HG02981 (cell line): ENCODE results near the gene SLC32A1.

ENCODE experiments used
- ATAC-seq: cut with Tn5 transposase; IDR thresholded peaks from one replicate; pipeline ENCODE4 v1.9.1; 2021; ENCODE audit warnings: mild to moderate bottlenecking, moderate library complexity; ENCODE audit not compliant: unreplicated experiment

The SLC32A1 gene, protein sequence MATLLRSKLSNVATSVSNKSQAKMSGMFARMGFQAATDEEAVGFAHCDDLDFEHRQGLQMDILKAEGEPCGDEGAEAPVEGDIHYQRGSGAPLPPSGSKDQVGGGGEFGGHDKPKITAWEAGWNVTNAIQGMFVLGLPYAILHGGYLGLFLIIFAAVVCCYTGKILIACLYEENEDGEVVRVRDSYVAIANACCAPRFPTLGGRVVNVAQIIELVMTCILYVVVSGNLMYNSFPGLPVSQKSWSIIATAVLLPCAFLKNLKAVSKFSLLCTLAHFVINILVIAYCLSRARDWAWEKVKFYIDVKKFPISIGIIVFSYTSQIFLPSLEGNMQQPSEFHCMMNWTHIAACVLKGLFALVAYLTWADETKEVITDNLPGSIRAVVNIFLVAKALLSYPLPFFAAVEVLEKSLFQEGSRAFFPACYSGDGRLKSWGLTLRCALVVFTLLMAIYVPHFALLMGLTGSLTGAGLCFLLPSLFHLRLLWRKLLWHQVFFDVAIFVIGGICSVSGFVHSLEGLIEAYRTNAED

GRCh38 chr20:38723848-38724625 is at the start of gene SLC32A1:
Gene SLC32A1 (plus strand): TSS chr20:38724486. CDS start chr20:38724725, 239 bp downstream.
- no peak for ATAC-seq

GRCh38 chr20:38674765-38675133 is 49.5 kb upstream of the SLC32A1 start:
- no peak for ATAC-seq

DNA sequence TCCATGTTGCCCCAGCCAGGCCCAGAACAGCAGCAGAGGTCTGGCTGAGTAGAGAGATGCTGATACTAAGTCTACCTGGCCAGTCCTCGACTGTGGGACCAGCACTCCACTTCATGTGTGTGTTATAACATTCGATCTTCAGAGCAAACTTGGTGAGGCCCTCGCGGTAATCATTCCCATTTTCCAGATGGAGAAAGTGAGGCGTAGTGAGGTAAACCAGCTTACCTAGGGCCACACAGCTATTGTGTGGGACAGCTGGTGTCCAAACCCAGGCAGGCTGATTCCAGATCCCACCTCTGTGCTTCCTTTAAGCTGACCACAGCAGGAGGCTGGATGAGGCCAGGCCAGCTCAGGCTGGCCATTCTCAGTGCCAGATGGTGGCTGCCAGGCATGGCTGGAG is 47.7 kb upstream of the SLC32A1 start:
- no peak for ATAC-seq

- no peak for ATAC-seq
Observed at GRCh38 chr20:38680500-38681306, 43.6 kb upstream of the SLC32A1 start.

DNA sequence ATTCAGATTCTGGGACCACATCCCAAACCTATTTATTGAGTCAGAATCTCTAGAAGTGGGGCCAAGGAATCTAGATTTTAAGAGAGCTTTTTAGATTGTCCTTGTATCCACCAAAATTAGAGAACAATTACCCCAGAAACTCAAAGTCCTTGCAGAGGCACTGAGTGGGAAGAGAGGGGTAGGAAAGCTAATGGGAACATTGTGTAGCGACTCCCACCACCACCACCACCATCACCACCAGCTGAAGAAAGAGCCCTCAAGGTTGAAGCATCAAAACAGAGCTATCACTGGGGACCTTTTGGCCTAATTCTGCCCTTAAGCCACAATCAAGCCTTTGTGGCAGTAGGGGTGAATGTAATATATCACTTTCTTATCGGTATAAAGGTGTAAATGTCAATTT is 39.0 kb upstream of the SLC32A1 start:
- no peak for ATAC-seq

DNA sequence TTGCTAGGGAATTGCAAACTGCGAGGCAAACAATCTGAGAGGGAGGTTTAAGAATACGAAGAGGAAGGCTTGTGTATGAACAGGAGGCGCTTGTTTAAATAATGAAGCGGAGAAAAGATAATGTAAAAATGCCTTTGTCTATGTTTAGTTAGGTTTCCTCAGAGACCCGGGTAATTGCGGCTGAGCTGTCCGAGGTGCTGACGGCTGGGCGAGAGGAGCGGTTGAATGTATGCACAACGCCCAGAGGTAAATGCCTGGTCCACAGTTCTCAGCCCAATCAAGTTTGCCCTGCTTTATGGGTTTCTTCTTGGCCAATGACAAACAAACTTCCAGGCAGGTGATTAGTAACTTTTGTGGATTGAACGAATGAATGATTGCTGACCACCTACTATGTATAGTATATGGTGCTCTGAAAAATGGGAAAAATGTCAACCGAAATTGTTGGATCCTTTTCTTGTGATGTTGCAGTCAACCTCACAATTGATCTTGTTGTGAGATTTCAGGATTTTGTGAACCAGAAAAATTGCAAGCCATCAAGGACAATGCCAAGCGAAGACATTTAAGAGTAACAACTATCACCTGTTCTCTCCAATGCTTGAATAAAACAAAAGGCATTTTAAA is 38.3 kb upstream of the SLC32A1 start:
- ATAC-seq, result no peak

- no peak for ATAC-seq
Observed at GRCh38 chr20:38692436-38693411, 31.6 kb upstream of the SLC32A1 start.

GRCh38 chr20:38697306-38697705 is 27.0 kb upstream of the SLC32A1 start:
- ATAC-seq, result no peak

GRCh38 chr20:38698541-38698940 is 25.7 kb upstream of the SLC32A1 start:
- no peak for ATAC-seq

- ATAC-seq, result no peak
Observed at GRCh38 chr20:38700141-38700540, 24.1 kb upstream of the SLC32A1 start.

- no peak for ATAC-seq
Observed at GRCh38 chr20:38700926-38701325, 23.4 kb upstream of the SLC32A1 start.

DNA sequence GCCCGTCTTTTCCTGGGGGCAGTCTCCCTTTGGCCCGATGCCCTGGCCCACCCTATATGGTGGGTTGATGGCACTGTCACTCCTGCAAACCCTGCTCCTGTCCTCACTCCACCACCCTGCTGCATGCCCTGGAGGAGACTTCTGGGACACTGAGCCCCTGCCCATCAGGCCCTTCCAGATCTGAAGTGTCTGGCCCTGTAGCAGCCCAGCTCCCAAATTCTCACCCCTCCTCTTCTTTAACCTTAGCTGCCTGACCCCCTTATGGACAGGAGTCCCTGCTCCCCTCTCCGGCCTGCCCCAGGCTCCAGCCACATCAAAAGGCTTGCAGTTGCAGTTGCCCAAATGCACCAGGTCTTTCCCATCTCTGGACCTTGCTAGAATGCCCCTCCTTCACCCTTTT is 20.8 kb upstream of the SLC32A1 start:
- ATAC-seq, result no peak

- ATAC-seq, result no peak
Observed at GRCh38 chr20:38704136-38704535, 20.1 kb upstream of the SLC32A1 start.

DNA sequence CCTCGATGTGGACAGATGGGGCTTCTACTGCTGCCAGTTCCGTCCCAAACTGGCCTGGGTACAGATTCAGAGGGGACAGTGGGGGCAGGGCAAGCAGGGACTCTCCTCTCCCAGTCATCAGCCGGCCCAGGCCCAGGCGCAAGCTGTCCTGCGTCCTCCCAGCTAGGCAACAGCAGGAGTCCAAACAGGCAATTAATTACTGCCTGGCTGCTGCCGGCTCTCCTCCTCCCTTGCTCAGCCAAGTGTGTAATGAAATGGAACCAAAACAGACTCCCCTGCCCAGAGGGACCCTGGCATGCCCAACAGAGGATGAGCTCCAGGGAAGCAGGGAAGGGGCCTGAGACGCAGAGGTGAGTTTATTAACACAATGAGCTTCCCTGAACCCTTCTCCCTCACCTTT is 17.8 kb upstream of the SLC32A1 start:
- no peak for ATAC-seq

DNA sequence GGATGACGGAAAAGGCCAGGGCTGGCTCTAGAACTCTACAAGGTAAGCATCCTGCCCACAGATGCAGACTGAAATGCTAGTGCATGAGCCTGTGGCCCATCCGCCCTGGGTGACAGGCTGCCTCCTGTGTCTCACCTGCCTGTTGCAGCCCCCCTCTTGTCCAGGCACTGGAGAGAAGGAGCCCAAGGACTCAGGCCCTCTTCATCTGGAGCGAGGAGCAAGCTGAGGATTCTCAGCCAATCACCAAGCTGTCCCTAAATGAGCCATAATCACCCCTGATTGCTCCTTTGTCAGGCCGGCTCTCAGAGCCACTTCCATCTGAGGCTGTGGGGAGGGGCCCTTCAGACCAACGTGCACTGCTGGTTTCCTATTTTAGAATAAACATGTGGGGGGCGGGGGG is 10.0 kb upstream of the SLC32A1 start:
- ATAC-seq, result no peak

DNA sequence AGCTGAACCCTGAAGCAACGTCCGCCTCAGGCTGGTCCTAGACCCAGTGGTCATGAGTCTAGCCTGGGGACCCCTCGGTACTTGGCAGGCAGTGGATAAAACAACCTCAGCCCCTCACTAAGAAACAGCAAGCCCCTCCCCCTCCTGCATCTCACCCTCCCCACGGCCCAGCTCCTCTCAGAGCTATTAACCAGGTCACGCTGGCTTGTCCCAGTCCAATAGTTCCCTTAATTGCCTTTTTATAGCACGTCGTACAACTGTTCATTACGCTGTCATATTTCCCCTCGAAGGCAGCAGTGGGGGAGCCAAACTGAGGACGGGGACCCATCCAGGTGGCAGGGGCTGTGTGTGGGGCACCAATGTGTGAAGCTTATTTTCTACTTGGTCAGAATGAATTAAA is 8.6 kb upstream of the SLC32A1 start:
- no peak for ATAC-seq

GRCh38 chr20:38722683-38723016 is 1.6 kb upstream of the SLC32A1 start:
- ATAC-seq, result no peak

GRCh38 chr20:38723017-38723847 is 1.1 kb upstream of the SLC32A1 start:
- ATAC-seq, result no peak

DNA sequence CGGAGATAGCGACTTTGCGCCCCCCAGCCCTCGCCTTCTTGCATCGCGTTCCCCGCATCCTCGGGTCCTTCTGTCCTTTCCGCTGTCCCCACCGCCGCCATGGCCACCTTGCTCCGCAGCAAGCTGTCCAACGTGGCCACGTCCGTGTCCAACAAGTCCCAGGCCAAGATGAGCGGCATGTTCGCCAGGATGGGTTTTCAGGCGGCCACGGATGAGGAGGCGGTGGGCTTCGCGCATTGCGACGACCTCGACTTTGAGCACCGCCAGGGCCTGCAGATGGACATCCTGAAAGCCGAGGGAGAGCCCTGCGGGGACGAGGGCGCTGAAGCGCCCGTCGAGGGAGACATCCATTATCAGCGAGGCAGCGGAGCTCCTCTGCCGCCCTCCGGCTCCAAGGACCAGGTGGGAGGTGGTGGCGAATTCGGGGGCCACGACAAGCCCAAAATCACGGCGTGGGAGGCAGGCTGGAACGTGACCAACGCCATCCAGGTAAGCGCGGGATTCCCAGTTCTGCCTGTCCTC is 401 bp downstream of the SLC32A1 start:
- ATAC-seq, result no peak
